DND-41 (cell line): ENCODE data around the gene CTSF.

Source experiments
- ATAC-seq: fragments of 200-7000 bp; cut with Tn5 transposase; 3 replicates; pipeline ENCODE4 v1.9.1; 2021; ENCODE audit warnings: low read depth; ENCODE audit not compliant: insufficient read depth
- DNase-seq: peaks from one replicate; pipeline ENCODE4 v3.0.0-alpha.2; 2020
- H2AFZ ChIP-seq: 2 replicates; pipeline ENCODE4 v1.6.0; 2012; ENCODE audit warnings: low read depth, low read length
- H3K27ac ChIP-seq: 2 replicates; pipeline ENCODE4 v1.5.1; 2012; ENCODE audit warnings: low read length, inconsistent platforms
- H3K27me3 ChIP-seq: fragments of 200-600 bp; sonication (generic); 2 replicates; pipeline ENCODE4 v1.6.0; 2012; ENCODE audit warnings: low read length, mild to moderate bottlenecking, inconsistent platforms; ENCODE audit not compliant: insufficient read depth, poor library complexity
- H3K36me3 ChIP-seq: 2 replicates; pipeline ENCODE4 v1.5.1; 2012; ENCODE audit warnings: low read length, inconsistent platforms; ENCODE audit not compliant: insufficient read depth
- H3K4me1 ChIP-seq: 2 replicates; pipeline ENCODE4 v1.5.1; 2012; ENCODE audit warnings: mild to moderate bottlenecking, low read length; ENCODE audit not compliant: insufficient read depth
- H3K4me2 ChIP-seq: 2 replicates; pipeline ENCODE4 v1.6.0; 2012; ENCODE audit warnings: mild to moderate bottlenecking, moderate library complexity, low read length, inconsistent platforms; ENCODE audit not compliant: insufficient read depth
- H3K4me3 ChIP-seq, 2 experiments: fragments of 200-600 bp in 1 of 2; shearing (Covaris generic) in 1 of 2; 2 replicates each; pipeline ENCODE4 v1.5.1; 2012 to 2016; ENCODE audit warnings: inconsistent platforms in 2 of 2, low read length in 2 of 2, mild to moderate bottlenecking in 2 of 2, low read depth in 1 of 2, moderate library complexity in 1 of 2
- H3K79me2 ChIP-seq: 2 replicates; pipeline ENCODE4 v1.6.0; 2012; ENCODE audit warnings: low read length, inconsistent platforms; ENCODE audit not compliant: insufficient read depth
- H3K9ac ChIP-seq: 2 replicates; pipeline ENCODE4 v1.6.0; 2012; ENCODE audit warnings: low read depth, mild to moderate bottlenecking, inconsistent platforms, low read length, moderate library complexity
- H3K9me3 ChIP-seq: 2 replicates; pipeline ENCODE4 v1.5.1; 2012; ENCODE audit warnings: low read length, moderate library complexity, mild to moderate bottlenecking, inconsistent platforms; ENCODE audit not compliant: insufficient read depth, severe bottlenecking
- H4K20me1 ChIP-seq: 2 replicates; pipeline ENCODE4 v1.6.0; 2012; ENCODE audit warnings: low read length; ENCODE audit not compliant: insufficient read depth
- EZH2 ChIP-seq: IDR thresholded peaks from 3 replicates; pipeline ENCODE4 v1.6.1; 2012; ENCODE audit warnings: borderline replicate concordance, low read depth, mild to moderate bottlenecking, moderate library complexity, low read length, inconsistent platforms; ENCODE audit not compliant: severe bottlenecking
- TF ChIP-seq, protein P1 (sequence below): IDR thresholded peaks from 2 replicates; pipeline ENCODE4 v1.5.1; 2012; ENCODE audit warnings: borderline replicate concordance, low read length, moderate library complexity, mild to moderate bottlenecking; ENCODE audit not compliant: poor library complexity, severe bottlenecking; ENCODE audit errors: extremely low read depth

Gene CTSF

DNA sequence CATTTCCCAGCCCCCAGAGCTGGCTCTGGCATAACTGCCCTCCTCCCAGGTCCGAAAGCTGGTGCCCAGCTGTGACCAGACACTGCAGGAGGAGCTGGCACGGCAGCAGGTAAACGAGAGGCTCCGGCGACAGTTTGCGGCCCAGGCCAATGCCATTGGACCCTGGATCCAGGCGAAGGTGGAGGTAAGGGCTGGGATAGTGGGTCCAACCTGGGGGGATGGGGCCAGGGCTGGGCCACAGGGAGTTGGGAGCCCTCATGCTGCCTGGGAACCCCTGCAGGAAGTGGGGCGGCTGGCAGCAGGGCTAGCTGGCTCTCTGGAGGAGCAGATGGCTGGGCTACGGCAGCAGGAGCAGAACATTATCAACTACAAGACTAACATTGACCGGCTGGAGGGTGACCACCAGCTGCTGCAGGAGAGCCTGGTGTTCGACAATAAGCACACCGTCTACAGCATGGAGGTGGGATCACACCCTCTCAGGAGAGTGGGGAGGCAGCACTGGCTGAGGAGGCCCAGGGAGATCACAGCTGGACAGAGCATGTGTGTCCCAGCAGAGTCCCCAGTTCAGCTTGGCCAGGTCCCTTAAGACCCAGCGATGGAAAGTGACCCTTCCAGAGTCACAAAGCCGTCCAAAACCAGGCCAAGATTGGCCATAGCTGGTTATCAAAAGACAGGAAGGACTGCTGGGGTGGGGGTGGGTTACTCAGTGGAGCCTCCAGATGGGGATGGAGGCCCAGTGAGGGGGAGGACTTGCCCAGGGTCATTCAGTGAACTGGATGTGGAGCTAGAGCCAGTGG, 7.0 kb downstream of the CTSF start:
- Histone ChIP-seq H3K9me3 (no peaks in the 10 kb centered on the region), H3K9ac (no peak overlapping the region), H3K36me3 (no peaks in the 10 kb centered on the region), H3K4me2 (no peak overlapping the region), H3K27ac (no peak overlapping the region), H3K4me1 (no peaks in the 10 kb centered on the region), H2AFZ (no peak overlapping the region), H3K4me3 (no peak overlapping the region), H3K27me3 (no peaks in the 10 kb centered on the region), H3K79me2 (no peaks in the 10 kb centered on the region), H4K20me1 (no peaks in the 10 kb centered on the region)
- no peak for DNase-seq
- no peak for ATAC-seq
- TF ChIP-seq EZH2, result no peak
- TF ChIP-seq, protein P1, sequence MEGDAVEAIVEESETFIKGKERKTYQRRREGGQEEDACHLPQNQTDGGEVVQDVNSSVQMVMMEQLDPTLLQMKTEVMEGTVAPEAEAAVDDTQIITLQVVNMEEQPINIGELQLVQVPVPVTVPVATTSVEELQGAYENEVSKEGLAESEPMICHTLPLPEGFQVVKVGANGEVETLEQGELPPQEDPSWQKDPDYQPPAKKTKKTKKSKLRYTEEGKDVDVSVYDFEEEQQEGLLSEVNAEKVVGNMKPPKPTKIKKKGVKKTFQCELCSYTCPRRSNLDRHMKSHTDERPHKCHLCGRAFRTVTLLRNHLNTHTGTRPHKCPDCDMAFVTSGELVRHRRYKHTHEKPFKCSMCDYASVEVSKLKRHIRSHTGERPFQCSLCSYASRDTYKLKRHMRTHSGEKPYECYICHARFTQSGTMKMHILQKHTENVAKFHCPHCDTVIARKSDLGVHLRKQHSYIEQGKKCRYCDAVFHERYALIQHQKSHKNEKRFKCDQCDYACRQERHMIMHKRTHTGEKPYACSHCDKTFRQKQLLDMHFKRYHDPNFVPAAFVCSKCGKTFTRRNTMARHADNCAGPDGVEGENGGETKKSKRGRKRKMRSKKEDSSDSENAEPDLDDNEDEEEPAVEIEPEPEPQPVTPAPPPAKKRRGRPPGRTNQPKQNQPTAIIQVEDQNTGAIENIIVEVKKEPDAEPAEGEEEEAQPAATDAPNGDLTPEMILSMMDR, result no peak

DNA sequence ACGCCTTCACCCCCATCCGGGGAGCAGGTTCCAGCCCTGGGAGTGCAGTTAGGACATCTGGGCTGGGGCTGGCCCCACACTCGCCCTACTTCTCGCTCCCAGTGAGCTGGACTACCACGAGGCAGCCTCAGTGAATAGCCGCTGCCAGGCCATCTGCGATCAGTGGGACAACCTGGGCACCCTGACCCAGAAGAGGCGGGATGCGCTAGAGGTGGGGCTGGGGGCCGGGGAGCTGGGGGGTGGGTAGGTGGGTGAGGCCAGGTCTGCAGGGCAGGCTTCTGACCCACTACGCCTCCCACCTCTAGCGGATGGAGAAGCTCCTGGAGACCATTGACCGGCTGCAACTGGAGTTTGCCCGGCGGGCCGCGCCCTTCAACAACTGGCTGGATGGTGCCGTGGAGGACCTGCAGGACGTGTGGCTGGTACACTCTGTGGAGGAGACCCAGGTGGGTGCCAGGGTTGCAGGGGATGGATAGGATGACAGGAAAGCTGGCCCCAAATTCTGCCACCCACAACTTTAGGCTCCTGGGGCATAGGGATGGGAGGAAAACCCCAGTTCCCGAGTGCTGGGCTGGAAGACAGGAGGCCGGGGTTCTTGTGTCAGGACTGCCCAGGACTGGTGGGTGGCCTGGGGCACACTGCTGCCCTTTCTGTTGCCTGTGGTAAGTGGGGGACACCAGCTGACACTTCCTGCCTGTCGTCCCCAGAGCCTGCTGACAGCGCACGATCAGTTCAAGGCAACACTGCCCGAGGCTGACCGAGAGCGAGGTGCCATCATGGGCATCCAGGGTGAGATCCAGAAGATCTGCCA, 8.3 kb downstream of the CTSF start:
- no peak for DNase-seq

DNA sequence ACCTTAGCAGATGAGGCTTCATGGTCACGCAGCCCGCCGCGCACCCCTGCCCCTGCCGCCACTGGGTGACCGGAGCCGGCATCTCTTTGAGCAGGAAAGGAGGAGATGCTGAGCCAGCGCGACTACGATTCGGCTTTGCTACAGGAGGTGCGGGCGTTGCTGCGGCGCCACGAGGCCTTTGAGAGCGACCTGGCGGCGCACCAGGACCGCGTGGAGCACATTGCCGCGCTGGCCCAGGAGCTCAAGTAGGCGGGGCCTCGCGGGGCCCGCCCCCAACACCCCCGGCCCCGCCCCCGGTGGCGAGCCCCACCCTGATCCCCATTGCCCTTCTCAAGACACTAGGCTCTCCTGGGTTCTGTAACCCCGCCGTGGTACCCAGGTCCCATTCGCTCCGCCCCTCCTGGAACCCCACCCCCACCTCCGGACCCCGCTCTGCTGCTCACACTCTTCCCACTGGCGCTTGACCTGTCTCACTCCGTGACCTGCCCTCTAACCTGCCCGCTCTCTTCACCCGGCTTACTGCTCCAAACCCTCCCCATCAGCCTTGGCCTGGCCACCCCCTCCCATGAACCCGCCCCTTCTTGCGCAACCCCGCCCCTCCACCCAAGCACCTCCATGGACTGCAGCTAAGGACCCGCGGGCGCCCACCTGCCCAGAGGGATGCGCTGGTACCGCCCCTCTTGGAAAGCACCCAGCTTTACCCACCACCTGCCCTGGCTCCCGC, 9.1 kb downstream of the CTSF start:
- Histone ChIP-seq H3K9ac (no peak overlapping the region), H3K36me3 (no peaks in the 10 kb centered on the region), H3K4me1 (no peaks in the 10 kb centered on the region), H3K9me3 (no peaks in the 10 kb centered on the region), H3K4me3 (no peak overlapping the region), H3K79me2 (no peaks in the 10 kb centered on the region), H3K27me3 (no peaks in the 10 kb centered on the region), H3K27ac (no peak overlapping the region), H2AFZ (no peak overlapping the region), H3K4me2 (no peak overlapping the region), H4K20me1 (0 out of 2 replicates have a peak, but pooled peaks cover 3% of the 10 kb centered on the region)
- DNase-seq, result no peak
- TF ChIP-seq EZH2, result no peak
- TF ChIP-seq, protein P1, result no peak
- no peak for ATAC-seq

More for the DNA sequence above, 8.3 kb downstream of the CTSF start:
- Histone ChIP-seq H3K27ac (no peak overlapping the region), H3K9ac (no peak overlapping the region), H3K9me3 (no peaks in the 10 kb centered on the region), H3K79me2 (no peaks in the 10 kb centered on the region), H3K4me1 (no peaks in the 10 kb centered on the region), H3K4me2 (no peak overlapping the region), H3K4me3 (no peak overlapping the region), H3K36me3 (no peaks in the 10 kb centered on the region), H4K20me1 (0 out of 2 replicates have a peak, but pooled peaks cover 3% of the 10 kb centered on the region), H2AFZ (no peak overlapping the region), H3K27me3 (no peaks in the 10 kb centered on the region)
- TF ChIP-seq EZH2, result no peak
- ATAC-seq, result no peak
